Activated T-helper 9 cell treated with anti-CD3 and anti-CD28 coated beads, Interleukin-2, amount 50 U/mL, for 16 hours (primary cell): ENCODE measurements around the gene CD58.
A peak's percentile ranks its signal among the peaks of the same experiment; 100 is the strongest.
"Not testable (repeated sequence)": the region's sequence is repeated elsewhere in the genome, so short reads cannot be mapped to it uniquely, and the experiment has no call there.

Experiments used
- DNase-seq: peaks from one replicate; pipeline ENCODE4 v3.0.0-alpha.2; 2020; ENCODE audit warnings: low read depth

CD58 gene

GRCh38 chr1:116591951-116592605 is 21.3 kb upstream of the CD58 start:
- not testable (repeated sequence) for DNase-seq

- DNase-seq, result not testable (repeated sequence)
Observed at GRCh38 chr1:116591006-116591950, 20.5 kb upstream of the CD58 start.

GRCh38 chr1:116590359-116591005 is 19.7 kb upstream of the CD58 start:
- DNase-seq, result not testable (repeated sequence)

- not testable (repeated sequence) for DNase-seq
Observed at GRCh38 chr1:116589101-116589735, 18.4 kb upstream of the CD58 start.

GRCh38 chr1:116587501-116588227 is 16.8 kb upstream of the CD58 start:
- no peak for DNase-seq

- no peak for DNase-seq
Observed at GRCh38 chr1:116586741-116587143, 15.9 kb upstream of the CD58 start.

- DNase-seq, result no peak
Observed at GRCh38 chr1:116585886-116586285, 15.1 kb upstream of the CD58 start.

GRCh38 chr1:116581323-116581885 is 10.6 kb upstream of the CD58 start:
- no peak for DNase-seq

GRCh38 chr1:116580446-116581322 is 9.9 kb upstream of the CD58 start:
- DNase-seq, result no peak

- no peak for DNase-seq
Observed at GRCh38 chr1:116579259-116579875, 8.5 kb upstream of the CD58 start.

GRCh38 chr1:116578581-116578980 is 7.8 kb upstream of the CD58 start:
- no peak for DNase-seq

GRCh38 chr1:116577759-116578314 is 7.0 kb upstream of the CD58 start:
- DNase-seq, result no peak

- peak; percentile 36 for DNase-seq
Observed at GRCh38 chr1:116574581-116575291, 3.9 kb upstream of the CD58 start.

- no peak for DNase-seq
Observed at GRCh38 chr1:116573431-116574095, 2.7 kb upstream of the CD58 start.

- no peak for DNase-seq
Observed at GRCh38 chr1:116572771-116573430, 2.1 kb upstream of the CD58 start.

- no peak for DNase-seq
Observed at GRCh38 chr1:116572099-116572498, 1.3 kb upstream of the CD58 start.

GRCh38 chr1:116571215-116571919 is 541 bp upstream of the CD58 start:
- no peak for DNase-seq
